HG02571 (cell line): ENCODE data around the gene AGK.

Source experiments
- ATAC-seq: cut with Tn5 transposase; IDR thresholded peaks from one replicate; pipeline ENCODE4 v1.9.1; 2021; ENCODE audit warnings: mild to moderate bottlenecking, moderate library complexity; ENCODE audit not compliant: unreplicated experiment

AGK gene

DNA sequence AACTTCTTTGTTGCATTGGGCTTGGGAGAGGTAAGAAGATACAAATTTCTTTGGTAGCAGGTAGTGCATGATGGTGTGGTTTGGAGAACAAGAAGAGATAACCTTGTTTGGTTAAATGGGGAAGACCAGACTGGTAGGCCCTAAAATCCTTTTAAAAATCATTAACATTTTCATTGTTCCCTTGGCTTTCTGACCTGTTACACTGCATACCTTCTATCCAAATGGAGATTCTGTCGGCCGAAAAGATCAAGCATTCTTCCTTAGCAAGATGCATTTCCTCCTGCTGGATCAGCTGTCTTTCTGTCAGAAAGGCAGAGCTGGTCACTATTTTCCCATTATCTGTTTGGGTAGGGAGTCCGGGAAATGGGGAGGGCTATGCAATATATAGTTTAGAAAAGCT lies 33.7 kb downstream of the AGK start:
- no peak for ATAC-seq

DNA sequence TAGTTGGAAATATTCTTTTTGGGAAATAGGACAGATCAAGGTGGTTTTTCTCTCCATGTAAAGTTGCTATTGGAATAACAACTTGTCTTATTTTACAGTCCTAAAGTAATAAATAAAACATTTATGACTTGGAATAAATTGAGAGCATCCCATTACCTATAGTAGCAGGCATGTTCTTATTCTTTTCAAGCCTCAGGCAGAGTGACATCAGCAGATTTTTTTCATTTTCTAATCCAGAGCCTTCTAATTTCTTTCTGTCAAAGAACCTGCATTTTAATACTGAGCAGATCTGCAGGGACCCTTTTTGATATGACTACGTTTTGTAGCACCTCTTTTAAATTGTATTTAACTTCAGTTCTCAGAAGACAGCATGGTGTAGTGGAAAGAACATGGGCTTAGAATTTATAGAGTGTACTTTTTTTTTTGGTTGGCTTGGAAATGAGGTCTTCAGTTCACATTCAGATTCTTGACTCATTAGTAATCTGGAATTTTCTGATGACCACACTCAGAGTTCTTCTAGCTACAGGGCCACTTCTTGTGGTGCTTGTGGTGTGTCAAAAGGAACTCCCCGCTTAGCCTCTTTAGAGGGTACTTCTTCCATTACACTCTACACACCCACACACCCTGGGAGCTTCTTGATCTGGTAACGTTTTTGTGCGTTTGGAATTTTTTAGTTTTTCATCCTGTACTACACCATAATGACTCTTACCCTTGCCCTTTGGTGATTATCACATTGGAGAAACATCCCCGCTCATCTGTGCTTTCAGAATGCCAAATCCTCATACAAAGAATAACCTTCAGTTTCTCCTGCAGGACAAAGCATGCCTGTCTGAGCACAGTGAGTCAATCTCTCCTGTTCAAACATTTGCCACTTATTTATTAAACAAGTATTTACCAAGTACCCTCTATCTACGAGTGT lies 34.6 kb downstream of the AGK start:
- peak; percentile 88 for ATAC-seq

DNA sequence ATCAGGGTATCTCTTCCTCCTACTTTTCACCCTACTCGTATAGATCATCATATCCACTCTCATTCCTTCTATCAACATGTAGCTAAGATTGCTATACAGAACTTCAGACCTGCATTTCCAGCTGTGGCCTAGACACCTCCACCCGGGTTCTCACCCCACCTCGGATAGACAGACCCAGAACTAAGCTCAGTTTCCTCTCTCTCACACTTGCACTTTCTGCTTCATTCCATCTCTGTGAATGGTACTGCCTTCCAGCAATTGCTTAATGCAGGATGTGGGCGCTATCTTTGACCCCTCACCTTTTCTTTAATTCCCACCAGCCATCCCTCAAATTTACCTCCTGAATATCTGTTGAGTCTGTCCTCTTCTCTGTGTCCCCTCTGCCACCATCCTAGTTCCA lies 35.7 kb downstream of the AGK start:
- ATAC-seq: no peak

DNA sequence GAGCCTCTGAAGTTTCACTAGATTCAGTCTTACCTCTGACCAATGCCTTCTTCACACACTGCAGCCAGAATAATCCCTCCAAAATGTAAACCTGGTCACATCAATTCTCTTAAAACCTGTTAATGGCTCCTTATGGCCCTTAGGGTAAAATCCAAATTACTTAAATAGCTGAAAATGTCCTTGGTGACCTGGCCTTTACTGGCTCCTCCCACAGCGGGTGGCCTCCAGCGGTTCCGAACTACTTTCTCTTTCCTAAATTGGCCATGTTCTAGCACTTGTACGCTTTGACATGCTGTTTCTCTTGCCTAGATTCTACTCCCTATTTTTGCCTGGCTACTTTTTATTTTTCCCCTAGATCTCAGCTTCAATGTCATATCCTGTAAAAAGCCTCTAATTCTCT lies 36.1 kb downstream of the AGK start:
- no peak for ATAC-seq

DNA sequence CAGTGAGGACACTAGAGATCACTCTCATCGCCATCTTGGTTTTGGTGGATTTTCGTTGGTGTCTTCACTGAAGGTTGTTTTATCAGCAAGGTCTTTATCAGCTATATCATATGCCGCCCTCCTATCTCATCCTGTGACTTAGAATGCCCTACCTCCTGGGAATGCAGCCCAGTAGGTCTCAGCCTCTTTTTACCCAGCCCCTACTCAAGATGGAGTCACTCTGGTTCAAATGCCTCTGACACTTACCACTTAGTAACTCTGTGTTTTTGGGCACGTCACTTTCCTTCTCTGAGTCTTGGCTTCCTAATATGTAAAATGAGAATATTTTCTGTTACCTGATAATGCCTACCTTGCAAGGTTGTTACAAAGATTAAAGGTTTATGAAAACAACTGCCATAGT lies 37.7 kb downstream of the AGK start:
- no peak for ATAC-seq

DNA sequence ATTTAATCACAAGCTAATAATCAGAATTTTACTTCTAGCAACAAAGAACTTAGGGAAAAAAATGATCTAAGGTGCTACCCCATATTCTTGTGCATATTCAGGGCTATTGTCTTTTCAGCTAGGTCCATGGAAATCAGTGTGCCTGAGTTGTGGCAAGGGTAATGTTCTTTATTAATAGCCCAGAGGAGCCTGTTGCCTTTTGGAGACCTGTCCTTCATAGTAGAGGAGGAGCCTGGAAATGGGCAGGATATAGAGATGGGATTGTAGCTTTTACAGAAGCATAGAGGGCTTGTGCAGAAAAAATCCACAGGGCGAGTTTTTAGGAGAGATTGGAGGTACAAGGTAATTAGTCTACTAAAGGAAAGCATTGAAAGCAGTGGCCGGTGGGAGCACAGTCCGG lies 38.9 kb downstream of the AGK start:
- no peak for ATAC-seq

DNA sequence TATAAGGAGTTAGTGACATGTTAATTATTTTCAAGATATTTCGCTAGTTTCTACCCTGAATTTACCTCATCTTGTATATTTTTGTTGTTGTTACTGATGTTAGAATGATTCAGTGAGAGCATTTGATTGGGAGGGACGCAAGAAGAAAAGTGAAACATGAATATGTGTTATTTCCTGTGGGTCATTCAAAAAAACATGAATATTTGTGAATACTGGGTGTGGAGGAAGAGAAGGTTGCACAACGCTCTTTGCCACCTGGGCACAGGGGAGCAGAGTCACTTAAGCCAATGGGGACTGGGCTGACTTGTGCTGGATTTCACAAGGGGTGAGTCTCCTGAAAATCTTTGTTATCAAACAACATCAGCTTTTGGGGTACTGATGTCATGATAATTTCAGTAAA lies 39.5 kb downstream of the AGK start:
- no peak for ATAC-seq

DNA sequence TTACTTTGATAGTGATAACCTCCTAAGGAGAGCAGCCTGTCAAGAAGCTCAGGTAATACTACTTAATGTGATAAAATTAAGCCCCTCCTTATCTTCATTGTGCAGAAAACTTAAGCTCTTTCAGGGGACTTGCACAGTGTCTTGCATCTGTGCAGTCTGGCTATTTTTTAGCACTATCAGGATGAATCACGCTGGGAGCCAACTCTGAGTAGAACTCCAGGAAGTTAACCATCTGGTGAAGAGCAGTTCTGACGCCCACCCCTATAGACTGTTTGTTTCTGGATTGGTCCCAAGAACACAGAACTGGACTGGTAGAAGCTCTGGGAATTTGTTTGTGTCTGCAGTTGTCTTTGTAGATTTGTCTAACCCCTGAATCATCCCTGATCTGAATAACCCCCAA lies 41.9 kb downstream of the AGK start:
- peak; percentile 63 for ATAC-seq

DNA sequence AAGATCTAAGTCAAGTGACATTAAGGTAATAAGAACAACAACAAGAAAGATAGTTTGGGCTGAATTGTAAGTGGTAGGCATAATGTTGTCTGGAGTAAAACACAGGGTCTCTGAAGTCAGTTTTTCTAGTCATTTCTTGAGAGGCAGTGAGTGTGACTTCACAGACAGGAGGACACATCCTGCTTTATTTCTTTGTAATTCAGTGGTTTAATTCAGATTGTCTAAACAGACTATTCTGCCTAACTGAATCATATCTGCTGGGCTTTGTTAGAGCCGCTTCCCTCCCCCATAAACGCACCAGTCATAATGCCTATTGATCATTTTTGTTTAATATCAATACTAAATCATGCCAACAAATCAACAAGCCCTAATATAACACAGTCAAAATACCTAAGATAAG lies 46.8 kb downstream of the AGK start:
- ATAC-seq: no peak

DNA sequence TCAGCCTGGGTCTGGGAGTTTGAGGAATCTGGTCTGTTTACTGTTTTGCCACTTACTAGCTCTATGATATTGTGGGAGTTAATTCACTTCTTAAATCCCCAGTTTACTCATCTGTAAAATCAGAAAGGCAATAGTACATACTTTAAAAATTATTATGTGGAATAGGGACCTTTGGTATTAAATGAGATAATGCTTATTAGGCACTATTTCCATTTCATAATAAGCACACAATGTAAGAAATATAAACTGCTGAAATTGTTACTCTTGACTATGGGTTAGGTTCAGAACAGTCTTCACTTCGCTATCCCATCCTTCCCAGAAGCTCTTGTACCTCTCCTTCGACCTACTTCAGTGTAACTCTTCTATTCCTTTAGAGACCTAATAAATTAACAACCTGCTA lies 47.2 kb downstream of the AGK start:
- ATAC-seq: no peak

DNA sequence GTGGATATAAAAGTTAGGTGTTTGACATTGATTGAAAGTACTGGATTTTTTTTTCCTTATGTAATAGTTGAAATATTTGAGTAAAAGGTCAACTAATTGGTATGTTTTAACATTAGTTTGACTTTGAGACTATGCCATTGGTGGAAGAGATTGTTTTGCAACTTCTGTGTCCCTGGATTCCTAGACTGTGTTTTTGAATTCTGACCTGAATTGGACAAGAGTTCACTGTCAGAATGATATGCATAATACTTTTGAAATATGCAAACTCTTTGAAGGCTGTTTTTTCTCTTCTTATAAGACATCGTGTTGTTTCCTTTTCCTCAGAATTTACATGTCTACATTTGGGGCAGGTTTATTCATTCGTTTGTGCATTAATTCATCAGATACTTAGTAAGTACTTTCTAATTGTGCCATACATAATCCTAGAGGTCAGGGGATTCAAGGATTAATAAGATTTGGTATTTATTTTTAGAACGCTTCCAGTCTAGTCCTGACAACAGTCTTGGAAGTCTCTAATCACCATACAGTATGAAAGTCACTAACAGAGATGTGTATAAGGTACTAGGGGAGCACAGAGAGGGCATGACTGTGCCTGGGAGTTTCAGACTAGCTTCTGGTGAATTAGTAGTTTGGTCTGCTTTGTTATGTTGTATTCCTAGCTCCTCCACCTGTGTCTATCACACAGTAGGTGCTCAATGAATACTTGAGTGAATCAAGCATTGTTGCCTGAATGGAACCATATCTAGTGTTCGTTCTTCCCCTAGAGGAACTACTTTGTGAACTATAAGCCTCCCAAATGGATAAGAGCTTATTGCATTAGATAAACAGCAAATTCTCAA lies 49.2 kb downstream of the AGK start:
- ATAC-seq: no peak

DNA sequence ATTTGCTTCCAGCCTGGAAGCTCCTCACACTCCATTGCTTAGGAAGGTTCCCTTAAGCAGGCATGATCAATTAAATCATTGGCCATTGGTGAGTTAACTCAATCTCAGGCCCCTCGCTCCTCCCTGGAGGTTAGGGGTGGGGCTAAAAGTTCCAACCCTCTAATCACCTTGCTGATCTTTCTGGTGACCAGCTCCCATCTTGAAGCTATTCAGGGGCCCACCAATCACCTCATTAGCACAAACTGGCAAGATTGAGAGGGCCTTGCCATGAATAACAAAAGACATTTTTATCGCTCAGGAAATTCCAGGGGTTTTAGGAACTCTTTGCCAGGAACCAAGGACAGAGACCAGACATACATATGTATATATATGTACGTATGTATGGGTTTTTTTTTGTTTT lies 58.4 kb downstream of the AGK start:
- ATAC-seq: no peak

DNA sequence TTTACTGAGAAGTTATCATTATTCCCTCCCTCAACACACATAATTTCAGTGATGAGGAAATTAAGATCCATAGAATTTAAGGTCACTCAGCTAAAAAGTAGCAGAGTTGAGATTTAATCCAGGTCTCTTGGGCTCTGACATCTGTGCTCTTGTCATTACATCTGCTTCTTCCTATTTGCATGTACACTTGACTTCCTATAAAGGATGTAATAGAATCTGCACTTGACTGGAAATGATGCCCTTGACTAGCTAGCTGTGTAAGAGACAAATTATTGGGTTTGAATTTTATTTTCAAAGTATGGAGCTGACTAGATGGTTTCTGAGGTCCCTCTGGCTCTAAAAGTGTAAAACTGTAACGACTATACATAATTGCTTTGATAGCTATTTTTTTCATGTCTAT lies 59.5 kb downstream of the AGK start:
- no peak for ATAC-seq

DNA sequence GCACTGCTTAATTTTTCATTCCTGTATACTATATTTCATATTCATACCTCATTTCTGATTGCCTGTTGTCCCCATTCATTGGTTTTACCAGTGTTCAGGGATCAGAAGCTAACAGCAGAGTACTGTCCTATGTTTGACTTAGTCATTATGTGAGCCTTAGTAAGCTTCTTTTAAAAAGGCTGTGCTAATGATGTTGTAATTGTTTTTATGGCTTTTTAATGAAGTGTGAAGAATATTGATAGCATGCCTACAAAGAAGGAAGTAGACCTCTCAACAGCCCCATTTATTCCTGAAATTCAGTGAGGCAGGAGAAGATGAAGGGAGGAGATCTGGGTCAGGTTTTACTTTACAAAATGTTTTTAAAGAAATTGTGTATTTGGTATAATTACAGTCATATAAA lies 61.7 kb downstream of the AGK start:
- ATAC-seq: no peak

DNA sequence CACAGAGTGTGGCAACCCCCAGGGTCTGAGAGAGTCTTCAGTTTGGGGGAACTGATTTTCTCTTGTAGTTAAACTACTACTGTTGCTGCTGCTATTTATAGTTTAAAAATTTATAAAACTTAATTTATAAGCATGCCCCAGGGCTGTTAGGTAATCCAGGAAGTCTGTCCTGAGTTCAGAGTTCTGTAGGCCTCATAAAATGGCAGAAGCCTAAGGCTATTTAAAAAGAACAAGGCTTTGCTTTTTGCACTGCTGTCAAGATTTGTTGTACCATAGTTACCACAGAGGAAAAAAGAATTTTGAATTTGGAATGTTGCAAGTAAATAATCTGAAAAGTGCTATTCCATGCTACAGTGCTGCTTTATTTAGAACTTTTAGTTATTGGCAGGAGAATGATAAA lies 66.1 kb downstream of the AGK start:
- ATAC-seq: no peak

DNA sequence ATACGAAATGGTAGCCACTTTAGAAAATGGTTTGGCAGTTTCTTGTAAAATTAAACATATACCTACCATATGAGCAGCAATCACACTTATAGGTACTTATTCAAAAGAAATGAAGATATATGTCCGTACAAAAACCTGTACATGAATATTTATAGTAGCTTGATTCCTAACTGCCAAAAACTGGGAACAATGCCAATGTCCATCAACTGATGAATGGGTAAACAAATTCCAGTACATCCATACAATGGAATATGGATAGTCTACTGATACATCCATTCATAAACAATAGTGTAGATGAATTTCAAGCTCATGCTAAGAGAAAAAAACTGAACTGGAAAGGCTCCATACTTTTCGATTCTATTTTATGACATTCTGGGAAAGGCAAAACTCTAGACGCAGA lies 68.5 kb downstream of the AGK start:
- ATAC-seq: no peak

DNA sequence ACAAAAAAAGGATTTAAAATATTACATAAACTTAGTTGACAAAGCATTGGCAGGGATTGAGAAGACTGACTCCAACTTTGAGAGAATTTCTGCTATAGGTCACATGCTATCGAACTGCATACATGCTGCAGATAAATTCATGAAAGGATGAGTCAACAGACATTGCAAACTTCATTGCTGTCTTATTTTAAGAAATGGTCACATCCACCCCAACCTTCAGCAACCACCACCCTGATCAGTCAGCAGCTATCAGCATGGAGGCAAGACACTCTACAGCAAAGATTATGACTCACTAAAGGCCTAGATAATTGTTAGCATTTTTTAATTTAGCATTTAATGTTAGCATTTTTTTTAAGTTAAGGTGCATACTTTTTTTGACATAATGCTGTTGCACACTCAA lies 73.6 kb downstream of the AGK start:
- no peak for ATAC-seq

DNA sequence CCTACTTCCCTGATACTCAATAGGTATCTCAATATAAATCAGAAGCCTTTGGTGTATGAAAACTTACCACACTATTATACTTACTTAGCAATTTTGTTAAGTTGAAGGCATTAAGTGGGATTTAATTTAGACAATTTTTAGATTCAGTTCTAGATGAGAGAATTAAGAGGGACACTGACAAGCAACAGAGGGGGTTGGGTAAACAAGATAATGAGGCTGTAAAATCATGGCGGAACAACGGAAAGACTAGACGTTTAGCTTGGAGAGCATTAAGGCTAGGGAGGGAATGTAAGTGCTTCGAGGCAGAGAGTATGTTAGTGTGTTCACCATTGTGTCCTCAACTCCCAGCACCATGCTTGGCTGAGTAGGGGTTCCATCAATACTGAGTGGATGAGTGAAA lies 79.4 kb downstream of the AGK start:
- no peak for ATAC-seq

DNA sequence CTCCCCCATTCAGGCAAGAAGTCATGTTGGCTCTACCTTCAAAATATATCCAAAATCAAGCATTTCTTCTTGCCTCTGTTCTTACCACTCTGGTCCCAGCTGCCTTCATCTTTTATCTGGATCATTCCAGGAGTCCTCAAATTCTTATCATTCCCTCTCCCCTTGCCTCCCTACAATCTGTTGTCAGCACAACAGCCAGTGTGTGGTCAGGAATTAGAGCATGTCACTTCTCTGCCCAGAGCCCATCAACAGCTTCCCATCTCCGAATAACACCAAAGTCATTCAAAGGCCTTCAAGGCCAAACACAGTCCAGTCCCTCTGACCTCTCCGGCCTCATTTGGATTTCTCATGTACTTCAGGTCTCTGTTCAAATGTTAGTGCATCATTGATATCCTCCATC lies 80.3 kb downstream of the AGK start:
- no peak for ATAC-seq

DNA sequence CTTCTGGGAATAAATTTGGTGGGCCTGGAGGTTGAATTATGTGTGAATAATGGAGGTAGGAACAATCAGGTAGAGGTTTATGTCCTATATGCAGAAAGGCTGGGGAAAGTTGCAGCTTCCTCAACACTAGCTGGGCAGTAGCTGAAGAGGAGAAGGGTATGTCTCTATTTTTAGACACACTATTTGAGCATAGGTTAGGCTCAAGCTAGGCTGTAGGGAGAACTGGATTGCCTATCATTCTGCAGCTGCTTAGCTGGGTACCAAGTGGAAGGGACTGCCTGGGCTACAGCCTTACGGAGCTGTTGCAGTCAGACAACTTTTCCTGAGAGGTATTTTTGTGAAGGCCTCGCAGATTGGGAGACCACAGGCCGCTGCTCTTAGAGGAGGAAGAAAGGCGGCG lies 82.9 kb downstream of the AGK start:
- no peak for ATAC-seq

DNA sequence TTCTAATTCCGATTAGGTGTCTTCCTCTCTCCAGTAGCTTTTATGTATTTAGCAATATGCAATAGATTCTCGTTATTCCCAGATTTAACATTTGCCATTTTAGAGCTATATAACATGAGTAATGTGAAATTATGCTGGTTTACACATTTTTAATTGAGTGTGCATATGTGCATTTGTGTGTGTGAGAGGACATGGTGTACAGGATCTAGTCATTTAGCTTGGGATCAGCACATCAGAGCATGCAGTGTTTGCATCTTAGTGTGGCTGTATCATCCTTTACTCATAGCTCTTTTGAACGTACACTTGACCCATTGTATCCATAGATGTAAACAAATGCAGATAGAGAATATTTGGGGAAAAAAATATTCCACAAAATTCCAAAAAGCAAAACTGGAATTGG lies 84.8 kb downstream of the AGK start:
- no peak for ATAC-seq

DNA sequence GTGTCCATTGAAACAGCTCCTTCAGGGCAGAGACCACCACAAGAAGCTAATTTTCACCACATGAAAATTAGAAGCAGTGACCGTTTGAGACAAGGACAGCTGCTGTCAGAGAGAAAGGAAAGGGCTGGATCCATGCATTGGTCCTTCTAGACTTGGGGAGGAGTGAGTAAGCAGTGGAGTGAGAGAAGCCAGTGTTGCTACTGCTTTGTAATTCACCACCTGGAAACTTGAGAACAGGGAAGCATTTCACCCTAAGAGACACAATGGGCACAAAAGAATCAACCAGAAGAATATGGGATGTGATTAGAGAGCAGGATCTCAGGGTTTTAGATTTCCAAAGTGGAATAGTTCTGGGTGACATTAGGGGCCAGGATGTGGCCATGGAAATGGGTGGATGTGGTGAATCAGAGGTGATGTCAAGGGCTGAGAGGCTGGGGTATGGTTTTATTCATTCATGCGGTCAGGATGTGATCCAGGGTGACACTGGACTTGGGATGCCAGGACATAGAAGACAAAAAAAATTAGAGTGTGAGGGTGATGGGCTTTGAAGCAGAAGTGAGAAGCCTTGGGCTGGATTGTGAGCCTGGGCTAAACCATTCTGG lies 89.1 kb downstream of the AGK start:
- ATAC-seq: no peak
